RWPE2 (cell line): Measurements from ENCODE around the gene KHDC4.

Source experiments
- ATAC-seq: fragments of 200-7000 bp; cut with Tn5 transposase; 3 replicates; pipeline ENCODE4 v1.9.1; 2021; ENCODE audit warnings: low read depth
- DNase-seq: peaks from one replicate; pipeline ENCODE4 v3.0.0-alpha.2; 2020; ENCODE audit warnings: low spot score
- H3K27ac ChIP-seq: fragments of 450-650 bp; 2 replicates; pipeline ENCODE4 v1.5.1; 2017; ENCODE audit warnings: mild to moderate bottlenecking; ENCODE audit not compliant: poor library complexity, severe bottlenecking
- H3K27me3 ChIP-seq: fragments of 250-450 bp; sonication (Bioruptor Pico); 2 replicates; pipeline ENCODE4 v1.5.1; 2021; ENCODE audit warnings: mild to moderate bottlenecking, moderate library complexity; ENCODE audit not compliant: insufficient read depth, poor library complexity, severe bottlenecking
- H3K36me3 ChIP-seq: fragments of 250-450 bp; sonication (Bioruptor Pico); 2 replicates; pipeline ENCODE4 v1.5.1; 2020; ENCODE audit warnings: low read depth, mild to moderate bottlenecking, moderate library complexity
- H3K4me1 ChIP-seq: fragments of 250-450 bp; sonication (Bioruptor Pico); 2 replicates; pipeline ENCODE4 v1.5.1; 2021; ENCODE audit warnings: mild to moderate bottlenecking, moderate library complexity; ENCODE audit not compliant: insufficient read depth, poor library complexity, severe bottlenecking
- H3K4me3 ChIP-seq: fragments of 250-450 bp; sonication (Bioruptor Pico); 2 replicates; pipeline ENCODE4 v1.5.1; 2021; ENCODE audit warnings: mild to moderate bottlenecking, moderate library complexity; ENCODE audit not compliant: severe bottlenecking
- H3K9me3 ChIP-seq: fragments of 250-450 bp; sonication (Bioruptor Pico); 2 replicates; pipeline ENCODE4 v1.5.1; 2021; ENCODE audit warnings: mild to moderate bottlenecking, moderate library complexity; ENCODE audit not compliant: severe bottlenecking
- TF ChIP-seq, protein P1 (sequence below): fragments of 450-650 bp; IDR thresholded peaks from one replicate; pipeline ENCODE4 v1.5.1; 2017; ENCODE audit warnings: mild to moderate bottlenecking, moderate library complexity; ENCODE audit not compliant: poor library complexity, severe bottlenecking

KHDC4 gene

GRCh38 chr1:155947292-155947691, 13.1 kb upstream of the KHDC4 start:
- Histone ChIP-seq H3K36me3 (peaks cover 66% of the 10 kb centered on the region), H3K4me1 (peaks cover 14% of the 10 kb centered on the region), H3K4me3 (no peak overlapping the region), H3K27me3 (no peaks in the 10 kb centered on the region), H3K27ac (no peak overlapping the region), H3K9me3 (no peaks in the 10 kb centered on the region)
- DNase-seq (no peak), ATAC-seq (no peak)
- TF ChIP-seq, protein P1, sequence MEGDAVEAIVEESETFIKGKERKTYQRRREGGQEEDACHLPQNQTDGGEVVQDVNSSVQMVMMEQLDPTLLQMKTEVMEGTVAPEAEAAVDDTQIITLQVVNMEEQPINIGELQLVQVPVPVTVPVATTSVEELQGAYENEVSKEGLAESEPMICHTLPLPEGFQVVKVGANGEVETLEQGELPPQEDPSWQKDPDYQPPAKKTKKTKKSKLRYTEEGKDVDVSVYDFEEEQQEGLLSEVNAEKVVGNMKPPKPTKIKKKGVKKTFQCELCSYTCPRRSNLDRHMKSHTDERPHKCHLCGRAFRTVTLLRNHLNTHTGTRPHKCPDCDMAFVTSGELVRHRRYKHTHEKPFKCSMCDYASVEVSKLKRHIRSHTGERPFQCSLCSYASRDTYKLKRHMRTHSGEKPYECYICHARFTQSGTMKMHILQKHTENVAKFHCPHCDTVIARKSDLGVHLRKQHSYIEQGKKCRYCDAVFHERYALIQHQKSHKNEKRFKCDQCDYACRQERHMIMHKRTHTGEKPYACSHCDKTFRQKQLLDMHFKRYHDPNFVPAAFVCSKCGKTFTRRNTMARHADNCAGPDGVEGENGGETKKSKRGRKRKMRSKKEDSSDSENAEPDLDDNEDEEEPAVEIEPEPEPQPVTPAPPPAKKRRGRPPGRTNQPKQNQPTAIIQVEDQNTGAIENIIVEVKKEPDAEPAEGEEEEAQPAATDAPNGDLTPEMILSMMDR, result no peak

DNA sequence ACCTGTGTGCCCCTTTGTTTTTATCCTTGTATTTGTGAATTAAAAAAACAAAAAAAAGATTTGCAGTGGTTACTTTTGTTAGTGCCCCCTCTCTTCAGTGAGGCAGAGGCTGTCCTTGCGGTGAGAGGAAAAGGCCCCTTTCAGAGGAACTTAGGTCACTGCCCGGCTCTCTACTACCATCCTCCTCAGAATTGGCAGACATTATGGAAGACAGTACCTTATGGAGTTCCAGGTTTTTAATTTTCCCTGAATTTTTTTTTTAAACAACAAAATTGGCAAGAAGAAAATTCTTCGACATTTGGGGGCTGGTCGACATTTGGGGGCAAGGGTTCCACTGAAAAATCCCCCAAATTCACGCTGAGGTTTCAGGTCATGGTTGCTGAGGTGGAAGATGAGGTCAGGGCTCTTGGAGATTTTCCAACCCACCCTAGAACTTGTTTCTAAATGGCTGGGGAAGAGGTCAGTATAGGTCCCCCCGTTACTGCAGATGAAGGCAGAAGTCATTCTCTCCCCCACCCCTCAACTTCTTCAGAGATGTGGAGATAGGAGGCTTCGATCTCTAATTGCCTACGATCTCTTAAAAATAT, 12.5 kb upstream of the KHDC4 start:
- peaks cover 60% of the 10 kb centered on the region for H3K36me3 ChIP-seq
- peak overlapping the region; percentile 27 for H3K27ac ChIP-seq
- no peak overlapping the region for H3K4me3 ChIP-seq
- TF ChIP-seq, protein P1, result no peak
- DNase-seq, result no peak
- no peak for ATAC-seq
- H3K27me3 ChIP-seq, result no peaks in the 10 kb centered on the region
- H3K9me3 ChIP-seq, result no peaks in the 10 kb centered on the region
- H3K4me1 ChIP-seq, result peaks cover 19% of the 10 kb centered on the region

- H3K36me3 ChIP-seq, result peaks cover 37% of the 10 kb centered on the region
- no peaks in the 10 kb centered on the region for H3K9me3 ChIP-seq
- H3K4me3 ChIP-seq, result no peak overlapping the region
- DNase-seq, result no peak
- H3K27ac ChIP-seq, result no peak overlapping the region
- no peak for ATAC-seq
- TF ChIP-seq, protein P1, result no peak
- peaks cover 39% of the 10 kb centered on the region for H3K4me1 ChIP-seq
- H3K27me3 ChIP-seq, result no peaks in the 10 kb centered on the region
These were observed 10.2 kb upstream of the KHDC4 start for GRCh38 chr1:155944444-155944799.

DNA sequence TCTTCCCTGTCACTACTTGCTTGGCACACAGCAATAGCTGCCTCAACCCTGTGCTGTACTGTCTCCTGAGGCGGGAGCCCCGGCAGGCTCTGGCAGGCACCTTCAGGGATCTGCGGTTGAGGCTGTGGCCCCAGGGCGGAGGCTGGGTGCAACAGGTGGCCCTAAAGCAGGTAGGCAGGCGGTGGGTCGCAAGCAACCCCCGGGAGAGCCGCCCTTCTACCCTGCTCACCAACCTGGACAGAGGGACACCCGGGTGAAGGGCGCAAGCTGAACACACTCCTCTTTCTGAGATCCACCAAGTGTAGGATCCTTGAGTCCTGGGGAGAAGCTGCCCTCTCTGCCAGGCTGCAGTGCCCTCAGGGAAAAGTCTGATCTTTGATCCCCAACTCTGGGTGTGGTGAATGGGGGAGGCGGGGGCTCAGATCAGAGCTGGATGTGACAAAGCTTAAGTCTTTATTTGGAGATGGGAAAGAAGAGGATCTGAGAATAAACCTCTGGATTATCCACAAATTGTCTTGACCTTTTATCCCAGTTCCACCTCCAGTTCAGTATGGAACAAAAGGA, 8.4 kb upstream of the KHDC4 start:
- no peak overlapping the region for H3K4me3 ChIP-seq
- DNase-seq (no peak), ATAC-seq (peak; percentile 3; the same call in 2 of the 3 replicates)
- H3K4me1 ChIP-seq, result peaks cover 39% of the 10 kb centered on the region
- H3K27ac ChIP-seq, result peak overlapping the region; percentile 88
- H3K27me3 ChIP-seq, result no peaks in the 10 kb centered on the region
- TF ChIP-seq, protein P1, result no peak
- peaks cover 19% of the 10 kb centered on the region for H3K36me3 ChIP-seq
- no peaks in the 10 kb centered on the region for H3K9me3 ChIP-seq

DNA sequence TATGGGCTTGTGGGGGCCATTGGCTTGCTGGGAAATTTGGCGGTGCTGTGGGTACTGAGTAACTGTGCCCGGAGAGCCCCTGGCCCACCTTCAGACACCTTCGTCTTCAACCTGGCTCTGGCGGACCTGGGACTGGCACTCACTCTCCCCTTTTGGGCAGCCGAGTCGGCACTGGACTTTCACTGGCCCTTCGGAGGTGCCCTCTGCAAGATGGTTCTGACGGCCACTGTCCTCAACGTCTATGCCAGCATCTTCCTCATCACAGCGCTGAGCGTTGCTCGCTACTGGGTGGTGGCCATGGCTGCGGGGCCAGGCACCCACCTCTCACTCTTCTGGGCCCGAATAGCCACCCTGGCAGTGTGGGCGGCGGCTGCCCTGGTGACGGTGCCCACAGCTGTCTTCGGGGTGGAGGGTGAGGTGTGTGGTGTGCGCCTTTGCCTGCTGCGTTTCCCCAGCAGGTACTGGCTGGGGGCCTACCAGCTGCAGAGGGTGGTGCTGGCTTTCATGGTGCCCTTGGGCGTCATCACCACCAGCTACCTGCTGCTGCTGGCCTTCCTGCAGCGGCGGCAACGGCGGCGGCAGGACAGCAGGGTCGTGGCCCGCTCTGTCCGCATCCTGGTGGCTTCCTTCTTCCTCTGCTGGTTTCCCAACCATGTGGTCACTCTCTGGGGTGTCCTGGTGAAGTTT, 7.8 kb upstream of the KHDC4 start:
- peak overlapping the region; percentile 88 for H3K27ac ChIP-seq
- H3K4me3 ChIP-seq, result no peak overlapping the region
- peaks cover 13% of the 10 kb centered on the region for H3K36me3 ChIP-seq
- DNase-seq (no peak), ATAC-seq (no peak)
- TF ChIP-seq, protein P1, result no peak
- H3K4me1 ChIP-seq, result peaks cover 39% of the 10 kb centered on the region
- H3K27me3 ChIP-seq, result no peaks in the 10 kb centered on the region
- H3K9me3 ChIP-seq, result no peaks in the 10 kb centered on the region
